GM18907 (cell line): ENCODE data around the gene MRPL28.
A peak's percentile ranks its signal among the peaks of the same experiment; 100 is the strongest.
"Not testable (repeated sequence)": the region's sequence is repeated elsewhere in the genome, so short reads cannot be mapped to it uniquely, and the experiment has no call there.

Source experiments
- ATAC-seq: cut with Tn5 transposase; IDR thresholded peaks from one replicate; pipeline ENCODE4 v1.9.1; 2021; ENCODE audit warnings: mild to moderate bottlenecking, moderate library complexity; ENCODE audit not compliant: unreplicated experiment

MRPL28 gene

GRCh38 chr16:391885-392335 lies 21.6 kb upstream of the MRPL28 start:
- peak; percentile 41 for ATAC-seq

GRCh38 chr16:389352-389751 lies 19.0 kb upstream of the MRPL28 start:
- ATAC-seq: no peak

- ATAC-seq: not testable (repeated sequence)
Measured at GRCh38 chr16:387761-388666, 17.7 kb upstream of the MRPL28 start.

- ATAC-seq: no peak
Measured at GRCh38 chr16:386641-387156, 16.4 kb upstream of the MRPL28 start.

- peak; percentile 35 for ATAC-seq
Measured at GRCh38 chr16:383326-384051, 13.2 kb upstream of the MRPL28 start.

- ATAC-seq: peak; percentile 47
Measured at GRCh38 chr16:381789-382717, 11.7 kb upstream of the MRPL28 start, which contains the start of gene PGAP6. Gene PGAP6 (minus strand): TSS chr16:381978. CDS start chr16:381821, 157 bp downstream.

- ATAC-seq: peak; percentile 15
Measured at GRCh38 chr16:381012-381788, 10.9 kb upstream of the MRPL28 start.

GRCh38 chr16:380762-381011 lies 10.3 kb upstream of the MRPL28 start:
- no peak for ATAC-seq

- ATAC-seq: no peak
Measured at GRCh38 chr16:379961-380761, 9.8 kb upstream of the MRPL28 start.

- ATAC-seq: no peak
Measured at GRCh38 chr16:379183-379960, 9.0 kb upstream of the MRPL28 start.

- no peak for ATAC-seq
Measured at GRCh38 chr16:378821-379182, 8.5 kb upstream of the MRPL28 start.

GRCh38 chr16:378113-378820 lies 7.9 kb upstream of the MRPL28 start:
- ATAC-seq: not testable (repeated sequence)

- ATAC-seq: no peak
Measured at GRCh38 chr16:377419-377951, 7.1 kb upstream of the MRPL28 start.

- no peak for ATAC-seq
Measured at GRCh38 chr16:376817-377418, 6.6 kb upstream of the MRPL28 start.

GRCh38 chr16:375927-376816 lies 5.8 kb upstream of the MRPL28 start:
- ATAC-seq: no peak

GRCh38 chr16:375212-375611 lies 4.9 kb upstream of the MRPL28 start:
- ATAC-seq: no peak
